ENCODE data around the gene SLF2.

DNA sequence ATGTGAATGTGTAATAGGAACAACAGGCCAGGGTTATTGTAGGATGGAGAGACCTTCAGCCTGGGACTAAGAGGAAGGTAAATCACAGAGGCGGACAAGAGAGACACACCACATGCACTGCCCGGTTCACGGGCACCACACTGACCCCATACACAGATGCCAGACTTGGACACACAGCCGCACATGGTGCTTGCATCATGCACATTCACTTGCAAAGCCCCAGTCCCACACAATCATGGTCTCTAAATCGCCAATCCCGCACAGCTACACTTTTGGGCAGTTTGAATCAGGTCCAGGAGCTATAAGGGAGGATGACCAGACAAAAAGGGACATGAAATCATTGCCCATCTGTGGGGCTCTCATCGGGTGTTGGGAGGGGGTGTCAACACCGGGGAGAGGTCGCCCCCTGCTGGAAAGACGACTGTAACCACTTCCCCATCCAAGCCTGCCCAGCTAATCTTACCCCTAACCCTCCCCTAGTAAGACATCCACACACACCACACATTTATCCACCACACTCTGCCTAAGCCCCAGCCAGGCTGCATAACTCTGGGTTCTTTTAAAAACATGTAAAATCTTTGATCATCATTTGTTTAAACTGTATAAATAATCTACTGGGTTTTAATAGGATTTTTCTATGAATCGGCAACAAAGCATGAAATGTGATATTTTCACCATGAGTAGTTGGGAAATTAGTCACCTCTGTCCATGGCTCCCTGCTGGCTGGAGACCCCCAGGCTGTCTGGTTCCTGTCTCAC lies 40.5 kb upstream of the SLF2 start:
- TF ChIP-seq, protein P1, sequence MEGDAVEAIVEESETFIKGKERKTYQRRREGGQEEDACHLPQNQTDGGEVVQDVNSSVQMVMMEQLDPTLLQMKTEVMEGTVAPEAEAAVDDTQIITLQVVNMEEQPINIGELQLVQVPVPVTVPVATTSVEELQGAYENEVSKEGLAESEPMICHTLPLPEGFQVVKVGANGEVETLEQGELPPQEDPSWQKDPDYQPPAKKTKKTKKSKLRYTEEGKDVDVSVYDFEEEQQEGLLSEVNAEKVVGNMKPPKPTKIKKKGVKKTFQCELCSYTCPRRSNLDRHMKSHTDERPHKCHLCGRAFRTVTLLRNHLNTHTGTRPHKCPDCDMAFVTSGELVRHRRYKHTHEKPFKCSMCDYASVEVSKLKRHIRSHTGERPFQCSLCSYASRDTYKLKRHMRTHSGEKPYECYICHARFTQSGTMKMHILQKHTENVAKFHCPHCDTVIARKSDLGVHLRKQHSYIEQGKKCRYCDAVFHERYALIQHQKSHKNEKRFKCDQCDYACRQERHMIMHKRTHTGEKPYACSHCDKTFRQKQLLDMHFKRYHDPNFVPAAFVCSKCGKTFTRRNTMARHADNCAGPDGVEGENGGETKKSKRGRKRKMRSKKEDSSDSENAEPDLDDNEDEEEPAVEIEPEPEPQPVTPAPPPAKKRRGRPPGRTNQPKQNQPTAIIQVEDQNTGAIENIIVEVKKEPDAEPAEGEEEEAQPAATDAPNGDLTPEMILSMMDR (IDR thresholded peaks at IDR 0.05 in 2 of 3, conservative IDR thresholded peaks at IDR 0.05 in 1 of 3; ENCODE audit: borderline replicate concordance in 1 of 3, insufficient read depth in 1 of 3, low read depth in 2 of 3, low read length in 2 of 3), result peak; percentile 88 to 95 (median 94)
- TF ChIP-seq POLR2A (IDR thresholded peaks at IDR 0.05; ENCODE audit: borderline replicate concordance, extremely low read depth, insufficient read depth, insufficient read length) (no peak), RAD21 (IDR thresholded peaks at IDR 0.05; ENCODE audit: low read depth) (peak; percentile 94)

All from HCT116 (cell line).